WTC11 (cell line): ENCODE data around the gene GPR3. TPM values are rescaled to one million over a fixed set of nuclear protein-coding genes. Genes with fewer than 3 reads are reported as not detected.
"Not testable (repeated sequence)": the region's sequence is repeated elsewhere in the genome, so short reads cannot be mapped to it uniquely, and the experiment has no call there.

Experiments used
- ATAC-seq: fragments of 200-7000 bp; cut with Tn5 transposase; 2 replicates; pipeline ENCODE4 v1.10.0; 2021; ENCODE audit warnings: mild to moderate bottlenecking, moderate library complexity
- CTCF ChIA-PET: fragments of 300-600 bp; sonication (Branson Sonifier 250); formaldehyde crosslinking; loops from one replicate; lab custom pipeline; 2021; ENCODE audit warnings: antibody characterized with exemption; lab: Charles Lee
- POLR2A ChIA-PET: fragments of 350-600 bp; sonication (Branson Sonifier 250); formaldehyde crosslinking; loops from one replicate; lab custom pipeline; 2021; ENCODE audit warnings: antibody characterized with exemption; lab: Charles Lee
- DNase-seq: peaks from one replicate; pipeline ENCODE4 v3.0.0; 2021; ENCODE audit warnings: low spot score
- H3K27ac Mint-ChIP-seq: 2 replicates; pipeline ENCODE4 v1.8.0; 2021; ENCODE audit warnings: mixed read lengths
- H3K27me3 Mint-ChIP-seq: 2 replicates; pipeline ENCODE4 v1.8.0; 2021; ENCODE audit warnings: low read depth, mild to moderate bottlenecking, moderate library complexity, mixed read lengths
- H3K36me3 Mint-ChIP-seq: 2 replicates; pipeline ENCODE4 v1.8.0; 2021; ENCODE audit warnings: mixed read lengths
- H3K4me1 Mint-ChIP-seq: 2 replicates; pipeline ENCODE4 v1.8.0; 2022; ENCODE audit warnings: mixed read lengths
- H3K4me3 Mint-ChIP-seq: 2 replicates; pipeline ENCODE4 v1.8.0; 2021; ENCODE audit warnings: mild to moderate bottlenecking, moderate library complexity, mixed read lengths
- H3K9me3 Mint-ChIP-seq: 2 replicates; pipeline ENCODE4 v1.8.0; 2021; ENCODE audit warnings: mixed read lengths
- CREB1 ChIP-seq: sonication (generic); formaldehyde crosslinking; IDR thresholded peaks from 2 replicates; pipeline ENCODE4 v1.8.0; 2023; ENCODE audit warnings: mild to moderate bottlenecking, missing genetic modification reagents
- CTCF ChIP-seq: fragments of 200-600 bp; IDR thresholded peaks from 2 replicates; pipeline ENCODE4 v1.8.0; 2022; ENCODE audit warnings: antibody characterized with exemption
- ELF4 ChIP-seq: sonication (generic); formaldehyde crosslinking; IDR thresholded peaks from 2 replicates; pipeline ENCODE4 v1.8.1; 2022; ENCODE audit warnings: low read depth, mild to moderate bottlenecking, moderate library complexity, missing genetic modification reagents
- ESRRA ChIP-seq: sonication (generic); formaldehyde crosslinking; IDR thresholded peaks from 2 replicates; pipeline ENCODE4 v1.8.1; 2022; ENCODE audit warnings: mild to moderate bottlenecking, missing genetic modification reagents, borderline replicate concordance
- ETV6 ChIP-seq: sonication (generic); formaldehyde crosslinking; IDR thresholded peaks from 2 replicates; pipeline ENCODE4 v1.8.1; 2022; ENCODE audit warnings: mild to moderate bottlenecking, missing genetic modification reagents
- FOXJ3 ChIP-seq: sonication (generic); formaldehyde crosslinking; IDR thresholded peaks from 2 replicates; pipeline ENCODE4 v1.9.0; 2021; ENCODE audit warnings: missing genetic modification reagents, mild to moderate bottlenecking, borderline replicate concordance
- GRHL2 ChIP-seq: fragments of 250-450 bp; sonication (Bioruptor Pico); IDR thresholded peaks from 2 replicates; pipeline ENCODE4 v1.8.0; 2022; ENCODE audit warnings: mild to moderate bottlenecking, moderate library complexity; ENCODE audit not compliant: insufficient replicate concordance, severe bottlenecking
- IRF2 ChIP-seq: sonication (generic); formaldehyde crosslinking; IDR thresholded peaks from 2 replicates; pipeline ENCODE4 v1.8.0; 2022; ENCODE audit warnings: low read depth, missing genetic modification reagents, borderline replicate concordance
- NFE2L1 ChIP-seq: sonication (generic); formaldehyde crosslinking; IDR thresholded peaks from 2 replicates; pipeline ENCODE4 v1.8.1; 2023; ENCODE audit warnings: missing genetic modification reagents
- NR1H2 ChIP-seq: sonication (generic); formaldehyde crosslinking; IDR thresholded peaks from 2 replicates; pipeline ENCODE4 v1.9.0; 2021; ENCODE audit warnings: mild to moderate bottlenecking, moderate library complexity, missing genetic modification reagents
- OVOL2 ChIP-seq: fragments of 250-450 bp; sonication (Bioruptor Pico); IDR thresholded peaks from 2 replicates; pipeline ENCODE4 v1.9.0; 2021; ENCODE audit warnings: mild to moderate bottlenecking, borderline replicate concordance
- PRDM15 ChIP-seq: sonication (generic); formaldehyde crosslinking; IDR thresholded peaks from 2 replicates; pipeline ENCODE4 v1.8.0; 2022; ENCODE audit warnings: missing genetic modification reagents
- SOX15 ChIP-seq: fragments of 250-450 bp; sonication (Bioruptor Pico); IDR thresholded peaks from 2 replicates; pipeline ENCODE4 v1.9.0; 2021; ENCODE audit warnings: mild to moderate bottlenecking
- SP1 ChIP-seq: sonication (generic); formaldehyde crosslinking; conservative IDR thresholded peaks from 2 replicates; pipeline ENCODE4 v1.8.1; 2022; ENCODE audit warnings: missing genetic modification reagents
- ZBTB43 ChIP-seq: sonication (generic); formaldehyde crosslinking; IDR thresholded peaks from 2 replicates; pipeline ENCODE4 v1.8.1; 2023; ENCODE audit warnings: mild to moderate bottlenecking, missing genetic modification reagents
- ZNF138 ChIP-seq: sonication (generic); formaldehyde crosslinking; conservative IDR thresholded peaks from 2 replicates; pipeline ENCODE4 v1.8.1; 2022; ENCODE audit warnings: mild to moderate bottlenecking, moderate library complexity, missing genetic modification reagents
- total RNA-seq: library from RNA; stranded (reverse); gene quantifications from 3 replicates; pipeline ENCODE4 v1.2.3, GENCODE V29; 2021

GPR3 gene
- total RNA-seq, 1 experiment from 2014 or later: 12.4 TPM

- TF ChIP-seq ZNF138 (CRISPR knock-in tag) (no peak), PRDM15 (no peak), SOX15 (CRISPR knock-in tag) (no peak), ETV6 (CRISPR knock-in tag) (no peak), ELF4 (CRISPR knock-in tag) (no peak), CTCF (no peak), NR1H2 (CRISPR knock-in tag) (no peak), GRHL2 (CRISPR knock-in tag) (no peak)
Observed at GRCh38 chr1:27403931-27404330, 11.5 kb downstream of the GPR3 start (continued).

- TF ChIP-seq NFE2L1 (CRISPR knock-in tag) (no peak), ZBTB43 (CRISPR knock-in tag) (peak; percentile 74; the same call in 1 of the 2 replicates), IRF2 (CRISPR knock-in tag) (no peak), FOXJ3 (CRISPR knock-in tag) (no peak), CREB1 (CRISPR knock-in tag) (no peak), ESRRA (no peak), ZNF138 (CRISPR knock-in tag) (0 out of 2 replicates have a peak, but pooled peaks have one; percentile 27), SP1 (CRISPR knock-in tag) (0 out of 2 replicates have a peak, but pooled peaks have one; percentile 18), OVOL2 (CRISPR knock-in tag) (no peak)
- DNase-seq: peak; percentile 74
- ChIA-PET CTCF (interaction anchor here (0.5 to 5.0 kb wide), 48 partner anchors 9 to 1096 kb away, joined by 3 to 49 read pairs (median 6); partner anchors contain the start of genes AHDC1, CD164L2, FAM76A and MAP3K6), POLR2A (interaction anchor here (0.7 to 1.3 kb wide), 4 partner anchors 11 to 152 kb away, joined by 3 to 4 read pairs (median 3); no protein-coding TSS in a partner anchor)
- H3K4me1 Mint-ChIP-seq: peaks cover 57% of the 10 kb centered on the region
- peak overlapping the region; percentile 57; the same call in 1 of the 2 replicates for H3K27ac Mint-ChIP-seq
- H3K4me3 Mint-ChIP-seq: no peak overlapping the region
- no peaks in the 10 kb centered on the region for H3K27me3 Mint-ChIP-seq
- peaks cover 20% of the 10 kb centered on the region for H3K36me3 Mint-ChIP-seq
- no peaks in the 10 kb centered on the region for H3K9me3 Mint-ChIP-seq
- ATAC-seq: peak; percentile 34
Observed at GRCh38 chr1:27405074-27405473, 12.7 kb downstream of the GPR3 start.

- Mint-ChIP-seq H3K27ac (peak overlapping the region; percentile 94), H3K36me3 (peaks cover 27% of the 10 kb centered on the region), H3K4me1 (peaks cover 50% of the 10 kb centered on the region)
- DNase-seq (peak; percentile 56), ATAC-seq (peak; percentile 74)
- not testable (repeated sequence) for H3K27me3 Mint-ChIP-seq, H3K9me3 Mint-ChIP-seq, H3K4me3 Mint-ChIP-seq
- POLR2A ChIA-PET: interaction anchor here (0.8 to 1.3 kb wide), 3 partner anchors 11 to 151 kb away, joined by 3 to 4 read pairs (median 3); no protein-coding TSS in a partner anchor
- CTCF ChIA-PET: interaction anchor here (0.5 to 5.0 kb wide), 49 partner anchors 10 to 1095 kb away, joined by 3 to 49 read pairs (median 6); partner anchors contain the start of genes AHDC1, CD164L2, FAM76A and MAP3K6
Observed at GRCh38 chr1:27405598-27406361, 13.4 kb downstream of the GPR3 start.
